Fibroblast of pulmonary artery (primary cell): ENCODE results near the gene NR0B2.
"Not testable (repeated sequence)": the region's sequence is repeated elsewhere in the genome, so short reads cannot be mapped to it uniquely, and the experiment has no call there.

Experiments
- DNase-seq: peaks from one replicate; pipeline ENCODE4 v3.0.0-alpha.2; 2010; ENCODE audit warnings: low read depth
- H3K4me3 ChIP-seq: replicated peaks from 2 replicates; pipeline ENCODE4 v1.5.1; 2011; ENCODE audit warnings: low read depth, mild to moderate bottlenecking, control low read depth, low read length, moderate library complexity
- CTCF ChIP-seq: IDR thresholded peaks from 2 replicates; pipeline ENCODE4 v1.5.1; 2011; ENCODE audit warnings: mild to moderate bottlenecking, control low read depth, low read length, inconsistent platforms; ENCODE audit errors: missing control alignments

The NR0B2 gene

GRCh38 chr1:26879793-26880192 lies 34.0 kb downstream of the NR0B2 start:
- DNase-seq = no peak
- no peak for TF ChIP-seq CTCF

GRCh38 chr1:26877326-26877725 lies 36.4 kb downstream of the NR0B2 start:
- no peak overlapping the region for H3K4me3 ChIP-seq
- DNase-seq = no peak
- TF ChIP-seq CTCF = no peak

More at GRCh38 chr1:26879793-26880192, 34.0 kb downstream of the NR0B2 start:
- H3K4me3 ChIP-seq = no peak overlapping the region

- H3K4me3 ChIP-seq = no peak overlapping the region
These were observed 38.9 kb downstream of the NR0B2 start for GRCh38 chr1:26874896-26875295.

GRCh38 chr1:26873097-26873496 lies 40.7 kb downstream of the NR0B2 start:
- not testable (repeated sequence) for H3K4me3 ChIP-seq, DNase-seq

More at GRCh38 chr1:26874896-26875295, 38.9 kb downstream of the NR0B2 start:
- TF ChIP-seq CTCF = no peak
- no peak for DNase-seq

GRCh38 chr1:26864610-26865480 lies 48.9 kb downstream of the NR0B2 start:
- peak overlapping the region; percentile 65 for H3K4me3 ChIP-seq
- peak; percentile 97 for DNase-seq
- no peak for TF ChIP-seq CTCF

- no peak overlapping the region for H3K4me3 ChIP-seq
- TF ChIP-seq CTCF = no peak
- DNase-seq = no peak
These were observed 50.1 kb downstream of the NR0B2 start for GRCh38 chr1:26863685-26864077.

- no peak for DNase-seq
- TF ChIP-seq CTCF = no peak
- H3K4me3 ChIP-seq = no peak within 1 kb of the TSS
These were observed 50.7 kb downstream of the NR0B2 start, which contains the start of gene SFN for GRCh38 chr1:26862781-26863684. Gene SFN, plus strand, starts transcription at chr1:26863149. Its CDS starts 64 bp downstream, at chr1:26863213.
